Skeletal muscle satellite cell (primary cell): ENCODE data around the gene GJA10.

ENCODE experiments used
- H3K27me3 ChIP-seq: 2 replicates; pipeline ENCODE4 v1.7.0; 2013; ENCODE audit warnings: low read length; ENCODE audit not compliant: control insufficient read depth, insufficient read depth
- H3K36me3 ChIP-seq: 2 replicates; pipeline ENCODE4 v1.7.0; 2013; ENCODE audit warnings: mild to moderate bottlenecking, control low read depth, low read length; ENCODE audit not compliant: insufficient read depth
- H3K4me1 ChIP-seq: 2 replicates; pipeline ENCODE4 v1.7.0; 2013; ENCODE audit warnings: low read length; ENCODE audit not compliant: control insufficient read depth, insufficient read depth
- H3K4me2 ChIP-seq: 2 replicates; pipeline ENCODE4 v1.7.0; 2013; ENCODE audit warnings: mild to moderate bottlenecking, low read length
- H3K4me3 ChIP-seq: 2 replicates; pipeline ENCODE4 v1.7.0; 2013; ENCODE audit warnings: low read length
- H3K9ac ChIP-seq: 2 replicates; pipeline ENCODE4 v1.7.0; 2013; ENCODE audit warnings: mild to moderate bottlenecking, low read depth, low read length, moderate library complexity
- H3K9me3 ChIP-seq: replicated peaks from 2 replicates; pipeline ENCODE4 v1.7.0; 2013; ENCODE audit warnings: mild to moderate bottlenecking, control low read depth, low read length

The GJA10 gene

GRCh38 chr6:89936177-89936576, 41.9 kb downstream of the GJA10 start:
- peaks cover 5% of the 10 kb centered on the region for H3K27me3 ChIP-seq

GRCh38 chr6:89938014-89938413, 43.7 kb downstream of the GJA10 start:
- Histone ChIP-seq H3K9me3 (no peaks in the 10 kb centered on the region), H3K36me3 (no peaks in the 10 kb centered on the region), H3K4me1 (no peaks in the 10 kb centered on the region), H3K4me2 (no peak overlapping the region), H3K4me3 (no peak overlapping the region), H3K27me3 (peaks cover 5% of the 10 kb centered on the region), H3K9ac (no peak overlapping the region)

More at GRCh38 chr6:89936177-89936576, 41.9 kb downstream of the GJA10 start:
- H3K4me3 ChIP-seq = no peak overlapping the region
- no peaks in the 10 kb centered on the region for H3K4me1 ChIP-seq
- no peaks in the 10 kb centered on the region for H3K36me3 ChIP-seq
- no peak overlapping the region for H3K9ac ChIP-seq
- no peak overlapping the region for H3K4me2 ChIP-seq
- H3K9me3 ChIP-seq = no peaks in the 10 kb centered on the region

DNA sequence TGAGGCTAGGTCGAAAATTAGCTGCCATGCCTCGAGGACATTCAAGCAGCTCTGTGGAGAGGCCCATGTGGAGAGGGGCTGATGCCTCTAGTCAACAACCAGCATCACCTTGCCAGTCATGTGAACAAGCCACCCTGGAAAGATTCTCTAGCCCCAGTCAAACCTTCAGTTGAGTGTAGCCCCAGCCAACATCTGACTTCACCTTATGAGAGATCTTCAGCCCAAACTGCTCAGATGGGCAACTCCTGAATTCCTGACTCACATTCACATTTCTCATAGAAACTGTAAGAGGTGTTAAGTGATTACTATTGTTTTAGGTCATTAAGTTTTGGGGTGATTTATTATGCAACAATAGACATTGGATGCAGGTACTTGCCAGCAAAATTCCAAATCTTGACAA, 44.9 kb downstream of the GJA10 start:
- no peak overlapping the region for H3K4me2 ChIP-seq
- no peaks in the 10 kb centered on the region for H3K36me3 ChIP-seq
- H3K4me3 ChIP-seq = no peak overlapping the region
- peaks cover 5% of the 10 kb centered on the region for H3K27me3 ChIP-seq
- no peaks in the 10 kb centered on the region for H3K4me1 ChIP-seq
- H3K9me3 ChIP-seq = no peaks in the 10 kb centered on the region
- H3K9ac ChIP-seq = no peak overlapping the region

- Histone ChIP-seq H3K9me3 (no peaks in the 10 kb centered on the region), H3K36me3 (no peaks in the 10 kb centered on the region), H3K9ac (no peak overlapping the region), H3K4me2 (no peak overlapping the region), H3K4me3 (no peak overlapping the region), H3K27me3 (peaks cover 5% of the 10 kb centered on the region), H3K4me1 (no peaks in the 10 kb centered on the region)
Observed at GRCh38 chr6:89940225-89941027, 46.2 kb downstream of the GJA10 start.

GRCh38 chr6:89941031-89941762, 46.9 kb downstream of the GJA10 start:
- Histone ChIP-seq H3K4me2 (no peak overlapping the region), H3K9me3 (no peaks in the 10 kb centered on the region), H3K4me3 (no peak overlapping the region), H3K9ac (no peak overlapping the region), H3K27me3 (peaks cover 5% of the 10 kb centered on the region), H3K36me3 (no peaks in the 10 kb centered on the region), H3K4me1 (no peaks in the 10 kb centered on the region)

DNA sequence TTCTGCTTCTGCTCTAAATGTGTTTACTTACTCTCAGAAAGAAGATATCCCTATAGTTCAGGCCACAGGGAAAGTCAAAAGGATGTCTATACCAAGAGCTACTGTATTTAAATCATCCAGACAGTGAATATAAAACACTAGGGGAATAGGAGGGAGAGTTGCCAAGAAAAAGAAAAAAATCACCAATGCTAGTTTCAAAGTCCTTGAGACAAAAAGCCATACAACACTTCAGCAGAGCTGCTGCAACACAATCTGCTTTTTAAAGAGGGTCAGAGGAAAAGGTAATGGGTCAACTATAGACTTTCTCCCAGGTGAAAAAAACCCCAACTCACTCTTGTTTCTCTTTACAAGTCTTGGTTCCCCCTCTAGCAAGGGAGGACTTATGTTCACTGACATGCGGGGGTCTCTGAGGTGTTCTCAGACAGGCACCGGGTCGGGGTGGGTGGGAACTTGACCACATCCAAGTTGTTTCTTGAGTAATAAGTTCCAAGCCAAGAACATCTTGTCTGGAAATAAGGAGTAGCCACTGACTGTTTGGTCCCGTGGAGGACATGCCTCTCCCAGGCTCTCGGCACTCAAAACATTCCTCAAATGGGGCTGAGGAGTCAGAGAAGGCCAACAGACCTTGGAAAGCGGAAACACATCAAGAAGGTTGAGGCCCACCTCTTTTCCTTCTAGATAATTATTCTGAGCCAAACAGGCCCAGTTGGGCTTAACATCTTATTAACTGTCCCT, 47.7 kb downstream of the GJA10 start:
- Histone ChIP-seq H3K9me3 (no peaks in the 10 kb centered on the region), H3K4me2 (no peak overlapping the region), H3K36me3 (no peaks in the 10 kb centered on the region), H3K27me3 (peaks cover 5% of the 10 kb centered on the region), H3K4me1 (no peaks in the 10 kb centered on the region), H3K4me3 (no peak overlapping the region), H3K9ac (no peak overlapping the region)

DNA sequence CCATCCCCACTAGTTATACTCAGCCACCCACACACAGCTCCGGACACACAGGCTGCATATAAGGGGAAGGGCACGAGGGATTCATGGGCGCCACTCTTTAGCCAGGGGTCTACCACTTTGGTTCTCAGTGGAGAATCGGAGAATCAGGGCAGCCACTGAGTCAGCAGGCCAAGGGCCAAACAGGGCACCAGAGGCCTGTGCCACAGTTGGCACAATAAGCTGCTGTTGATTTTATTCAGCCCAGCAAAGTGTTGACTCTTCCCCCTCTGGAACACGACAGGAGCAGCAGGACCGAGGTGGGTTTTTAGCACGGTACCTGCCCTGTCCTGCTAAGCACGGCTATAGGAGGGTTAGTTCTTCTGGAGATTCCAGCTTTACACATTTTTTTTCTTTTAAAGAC, 48.3 kb downstream of the GJA10 start:
- Histone ChIP-seq H3K9ac (no peak overlapping the region), H3K4me1 (no peaks in the 10 kb centered on the region), H3K9me3 (no peaks in the 10 kb centered on the region), H3K4me2 (no peak overlapping the region), H3K4me3 (no peak overlapping the region), H3K27me3 (peaks cover 5% of the 10 kb centered on the region), H3K36me3 (no peaks in the 10 kb centered on the region)

GRCh38 chr6:89944181-89944755, 50.0 kb downstream of the GJA10 start:
- Histone ChIP-seq H3K4me2 (no peak overlapping the region), H3K9me3 (no peaks in the 10 kb centered on the region), H3K4me1 (peaks cover 9% of the 10 kb centered on the region), H3K4me3 (no peak overlapping the region), H3K27me3 (no peaks in the 10 kb centered on the region), H3K9ac (no peak overlapping the region), H3K36me3 (no peaks in the 10 kb centered on the region)

- Histone ChIP-seq H3K4me2 (no peak overlapping the region), H3K36me3 (no peaks in the 10 kb centered on the region), H3K4me3 (no peak overlapping the region), H3K27me3 (no peaks in the 10 kb centered on the region), H3K9me3 (no peaks in the 10 kb centered on the region), H3K9ac (no peak overlapping the region), H3K4me1 (peaks cover 9% of the 10 kb centered on the region)
Observed at GRCh38 chr6:89944826-89945407, 50.6 kb downstream of the GJA10 start.
